HepG2 (cell line): ENCODE measurements around the gene CSNK1D. TPM values are rescaled to one million over a fixed set of nuclear protein-coding genes. Genes with fewer than 3 reads are reported as not detected.

Source experiments
- E2F1 ChIP-seq: sonication (generic); formaldehyde crosslinking; IDR thresholded peaks from 2 replicates; pipeline ENCODE4 v1.5.0; 2020; ENCODE audit warnings: missing genetic modification reagents
- EP300 ChIP-seq, 3 experiments: sonication (generic) in 1 of 3; formaldehyde crosslinking in 1 of 3; IDR thresholded peaks; 2 replicates each; pipeline versions ENCODE4 v1.5.1 to v1.6.1; 2011 to 2020; ENCODE audit warnings: low read depth in 2 of 3, low read length in 2 of 3, borderline replicate concordance in 1 of 3, improper control_type of control experiment in 1 of 3, mild to moderate bottlenecking in 1 of 3, missing genetic modification reagents in 1 of 3, moderate library complexity in 1 of 3
- ETV6 ChIP-seq: sonication (generic); formaldehyde crosslinking; conservative IDR thresholded peaks from 2 replicates; pipeline ENCODE4 v1.4.0; 2020; ENCODE audit warnings: missing genetic modification reagents
- FOSL1 ChIP-seq: sonication (generic); formaldehyde crosslinking; IDR thresholded peaks from 2 replicates; pipeline ENCODE4 v1.9.0; 2021; ENCODE audit warnings: missing genetic modification reagents, borderline replicate concordance
- HDAC2 ChIP-seq: sonication (generic); formaldehyde crosslinking; IDR thresholded peaks from 2 replicates; pipeline ENCODE4 v1.4.0; 2020; ENCODE audit warnings: missing genetic modification reagents
- KLF11 ChIP-seq: IDR thresholded peaks from 2 replicates; pipeline ENCODE4 v1.6.1; 2016; ENCODE audit warnings: missing compliant biosample characterization
- MEIS1 ChIP-seq: sonication (generic); formaldehyde crosslinking; IDR thresholded peaks from 2 replicates; pipeline ENCODE4 v1.9.0; 2021; ENCODE audit warnings: mild to moderate bottlenecking, missing genetic modification reagents, moderate library complexity, borderline replicate concordance
- NFAT5 ChIP-seq: sonication (generic); formaldehyde crosslinking; IDR thresholded peaks from 2 replicates; pipeline ENCODE4 v1.4.0; 2020; ENCODE audit warnings: missing genetic modification reagents
- NFIC ChIP-seq: IDR thresholded peaks from 2 replicates; pipeline ENCODE4 v1.6.1; 2012; ENCODE audit warnings: mild to moderate bottlenecking, low read length, inconsistent platforms
- RFXAP ChIP-seq: sonication (generic); formaldehyde crosslinking; IDR thresholded peaks from 2 replicates; pipeline ENCODE4 v1.4.0; 2020; ENCODE audit warnings: missing genetic modification reagents, borderline replicate concordance
- SAP130 ChIP-seq: IDR thresholded peaks from 2 replicates; pipeline ENCODE4 v1.6.1; 2016; ENCODE audit warnings: low read depth
- SIX1 ChIP-seq: sonication (generic); formaldehyde crosslinking; IDR thresholded peaks from 2 replicates; pipeline ENCODE4 v1.4.0; 2020; ENCODE audit warnings: missing genetic modification reagents, borderline replicate concordance
- TCF7L2 ChIP-seq: IDR thresholded peaks from 2 replicates; pipeline ENCODE4 v1.6.1; 2011; ENCODE audit warnings: mild to moderate bottlenecking, low read depth, low read length, moderate library complexity
- TEF ChIP-seq: sonication (generic); formaldehyde crosslinking; IDR thresholded peaks from 2 replicates; pipeline ENCODE4 v1.5.0; 2020; ENCODE audit warnings: missing genetic modification reagents
- ZBTB2 ChIP-seq: sonication (generic); formaldehyde crosslinking; IDR thresholded peaks from 2 replicates; pipeline ENCODE4 v1.8.0; 2022; ENCODE audit warnings: low read depth, missing genetic modification reagents
- ZBTB33 ChIP-seq: sonication (generic); formaldehyde crosslinking; IDR thresholded peaks from 2 replicates; pipeline ENCODE4 v1.4.0; 2020; ENCODE audit warnings: missing genetic modification reagents
- ZNF225 ChIP-seq: sonication (generic); formaldehyde crosslinking; IDR thresholded peaks from 2 replicates; pipeline ENCODE4 v1.4.0; 2020; ENCODE audit warnings: mild to moderate bottlenecking, missing genetic modification reagents
- ZNF547 ChIP-seq: sonication (generic); formaldehyde crosslinking; IDR thresholded peaks from 2 replicates; pipeline ENCODE4 v1.5.1; 2020; ENCODE audit warnings: mild to moderate bottlenecking, missing genetic modification reagents
- ZNF615 ChIP-seq: sonication (generic); formaldehyde crosslinking; IDR thresholded peaks from 2 replicates; pipeline ENCODE4 v1.5.0; 2020; ENCODE audit warnings: mild to moderate bottlenecking, missing genetic modification reagents, borderline replicate concordance
- ZNF713 ChIP-seq: sonication (generic); formaldehyde crosslinking; IDR thresholded peaks from 2 replicates; pipeline ENCODE4 v1.4.0; 2020; ENCODE audit warnings: mild to moderate bottlenecking, missing genetic modification reagents
- polyA plus RNA-seq, 8 experiments: library from polyadenylated mRNA; depleted of rRNA in 3 of 8; stranded (reverse) in 7 of 8; unstranded in 1 of 8; fragments of >200 nt; fragmentation: Illumina TruSeq in 4 of 8; extraction: Trizol in 4 of 8; gene quantifications; 2 replicates each; pipeline versions ENCODE4 v1.2.1 to v1.2.3, GENCODE V29; 2011 to 2016; ENCODE audit warnings: low read depth in 4 of 8, missing spikeins in 1 of 8, mixed read lengths in 1 of 8; ENCODE audit not compliant: insufficient read depth in 1 of 8
- total RNA-seq, 5 experiments: library from RNA; depleted of rRNA; stranded (reverse); fragments of >200 nt; fragmentation: Illumina TruSeq; extraction: Trizol; gene quantifications; 2 replicates each; pipeline ENCODE4 v1.2.3, GENCODE V29; 2016; ENCODE audit warnings: low read depth in 1 of 5

The CSNK1D gene
- total and polyA plus RNA-seq, 2 of the 13 experiments (the other 11 are each of a cell fraction or from before 2014, with no cell fraction given), result 31.5 to 128 TPM

GRCh38 chr17:82239926-82240505 lies 33.5 kb downstream of the CSNK1D start (continued):
- peak; percentile 98 for TF ChIP-seq ZBTB33
- peak; percentile 72 for TF ChIP-seq SAP130 (CRISPR knock-in tag)
- no peak; the same call in 1 of the 2 replicates for TF ChIP-seq MEIS1 (CRISPR knock-in tag)
- TF ChIP-seq ETV6 (CRISPR knock-in tag), result no peak
- TF ChIP-seq RFXAP (CRISPR knock-in tag), result no peak
- TF ChIP-seq E2F1 (CRISPR knock-in tag), result no peak
- TF ChIP-seq ZNF225 (CRISPR knock-in tag), result no peak
- TF ChIP-seq EP300 (IDR thresholded peaks at IDR 0.05; ENCODE audit: low read depth in 2 of 2, low read length in 2 of 2), result no peak
- no peak for TF ChIP-seq EP300 (CRISPR knock-in tag; IDR thresholded peaks at IDR 0.05; ENCODE audit: borderline replicate concordance)
- TF ChIP-seq ZBTB2, result no peak; the same call in 1 of the 2 replicates
- no peak for TF ChIP-seq ZNF615 (CRISPR knock-in tag)
- TF ChIP-seq TCF7L2, result no peak
- TF ChIP-seq ZNF547 (CRISPR knock-in tag), result no peak
- no peak for TF ChIP-seq FOSL1 (CRISPR knock-in tag)
- peak; percentile 40 for TF ChIP-seq HDAC2
- no peak for TF ChIP-seq NFIC
- no peak for TF ChIP-seq ZNF713 (CRISPR knock-in tag)
- TF ChIP-seq NFAT5 (CRISPR knock-in tag), result no peak
- no peak for TF ChIP-seq KLF11 (CRISPR knock-in tag)
- TF ChIP-seq SIX1 (CRISPR knock-in tag), result no peak
- no peak for TF ChIP-seq TEF (CRISPR knock-in tag)
